Subcutaneous abdominal adipose tissue (tissue), 5 donors: ENCODE data around the gene OSTN.
"Not testable (repeated sequence)": the region's sequence is repeated elsewhere in the genome, so short reads cannot be mapped to it uniquely, and the experiment has no call there.

Experiments
- H3K27ac ChIP-seq: one replicate; pipeline ENCODE4 v1.7.0; 2013; ENCODE audit warnings: low read depth, mild to moderate bottlenecking, inconsistent platforms, low read length, moderate library complexity
- H3K27me3 ChIP-seq, 5 donors: one replicate each; pipeline ENCODE4 v1.7.0; 2013; ENCODE audit warnings: low read length in 5 of 5, inconsistent platforms in 1 of 5; ENCODE audit not compliant: control insufficient read depth in 5 of 5, insufficient read depth in 4 of 5
- H3K36me3 ChIP-seq, 5 donors: one replicate each; pipeline ENCODE4 v1.7.0; 2013; ENCODE audit warnings: low read length in 5 of 5; ENCODE audit not compliant: control insufficient read depth in 5 of 5, insufficient read depth in 5 of 5
- H3K4me1 ChIP-seq, 5 donors: one replicate each; pipeline ENCODE4 v1.7.0; 2013; ENCODE audit warnings: low read length in 5 of 5, mild to moderate bottlenecking in 3 of 5, moderate library complexity in 1 of 5; ENCODE audit not compliant: control insufficient read depth in 5 of 5, insufficient read depth in 5 of 5
- H3K4me3 ChIP-seq, 5 donors: one replicate each; pipeline ENCODE4 v1.7.0; 2013; ENCODE audit warnings: low read length in 5 of 5, low read depth in 1 of 5
- H3K9ac ChIP-seq, 5 donors: one replicate each; pipeline ENCODE4 v1.7.0; 2013; ENCODE audit warnings: low read length in 5 of 5, mild to moderate bottlenecking in 4 of 5, moderate library complexity in 3 of 5
- H3K9me3 ChIP-seq, 5 donors: one replicate each; pipeline ENCODE4 v1.7.0; 2013; ENCODE audit warnings: low read length in 5 of 5; ENCODE audit not compliant: control insufficient read depth in 5 of 5
- donor health status: healthy.
- donor health status: healthy.
- donor health status: healthy.
- donor health status: healthy.
- donor health status: healthy.

OSTN gene

DNA sequence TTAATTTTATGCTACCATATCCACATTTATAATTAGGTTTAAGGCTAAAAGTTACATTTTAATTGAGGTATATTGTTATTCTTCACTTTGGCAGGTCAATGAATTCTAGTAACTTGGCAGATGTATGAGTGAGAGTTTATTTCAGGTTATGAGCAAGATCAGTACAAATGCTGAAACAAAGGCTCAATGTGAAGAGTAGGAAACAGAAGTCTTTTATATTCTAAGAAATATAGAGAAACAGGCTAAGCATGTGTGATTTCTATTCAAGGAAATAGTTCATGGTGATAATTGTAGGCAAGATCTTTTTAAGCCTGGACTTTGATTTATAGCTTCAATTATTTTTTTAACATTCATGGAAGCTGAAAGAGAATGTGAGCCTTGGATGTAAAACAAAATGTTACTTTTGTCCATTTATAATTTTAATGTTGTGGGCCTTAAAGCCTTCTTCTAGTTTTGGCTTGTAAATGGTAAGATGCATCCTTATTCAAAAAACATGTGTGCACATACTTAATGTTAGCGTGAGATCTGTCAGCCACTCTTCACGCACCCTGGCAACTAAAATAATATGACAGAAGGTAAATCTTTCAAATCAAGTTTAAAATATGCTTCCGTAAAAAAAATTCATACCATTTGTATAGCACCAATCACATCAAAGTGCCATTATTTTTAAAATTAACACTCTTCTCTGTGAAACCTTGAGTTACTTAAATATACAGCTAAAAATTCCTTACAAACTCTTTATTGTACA is 22.8 kb upstream of the OSTN start:
- H3K9ac ChIP-seq: no peak overlapping the region
- no peaks in the 10 kb centered on the region for H3K27me3 ChIP-seq

DNA sequence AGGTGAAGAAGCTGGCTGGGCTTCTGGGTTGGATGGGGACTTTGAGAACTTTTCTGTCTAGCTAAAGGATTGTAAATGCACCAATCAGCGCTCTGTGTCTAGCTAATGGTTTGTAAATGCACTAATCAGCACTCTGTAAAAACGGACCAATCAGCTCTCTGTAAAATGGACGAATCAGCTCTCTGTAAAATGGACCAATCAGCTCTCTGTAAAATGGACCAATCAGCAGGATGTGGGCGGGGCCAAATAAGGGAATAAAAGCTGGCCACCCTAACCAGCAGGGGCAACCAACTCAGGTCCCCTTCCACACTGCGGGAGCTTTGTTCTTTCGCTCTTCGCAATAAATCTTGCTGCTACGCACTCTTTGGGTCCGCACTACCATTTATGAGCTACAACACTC is 13.7 kb upstream of the OSTN start:
- not testable (repeated sequence) for H3K36me3 ChIP-seq, H3K27me3 ChIP-seq, H3K4me1 ChIP-seq, H3K9ac ChIP-seq, H3K27ac ChIP-seq, H3K4me3 ChIP-seq
- H3K9me3 ChIP-seq: peaks cover 0 to 10% (median 4%) of the 10 kb centered on the region in 5 donors

More for the DNA sequence above, 22.8 kb upstream of the OSTN start:
- H3K4me3 ChIP-seq: no peak overlapping the region
- no peaks in the 10 kb centered on the region for H3K36me3 ChIP-seq
- H3K4me1 ChIP-seq: no peaks in the 10 kb centered on the region
- H3K9me3 ChIP-seq: no peaks in the 10 kb centered on the region
- no peak overlapping the region for H3K27ac ChIP-seq

DNA sequence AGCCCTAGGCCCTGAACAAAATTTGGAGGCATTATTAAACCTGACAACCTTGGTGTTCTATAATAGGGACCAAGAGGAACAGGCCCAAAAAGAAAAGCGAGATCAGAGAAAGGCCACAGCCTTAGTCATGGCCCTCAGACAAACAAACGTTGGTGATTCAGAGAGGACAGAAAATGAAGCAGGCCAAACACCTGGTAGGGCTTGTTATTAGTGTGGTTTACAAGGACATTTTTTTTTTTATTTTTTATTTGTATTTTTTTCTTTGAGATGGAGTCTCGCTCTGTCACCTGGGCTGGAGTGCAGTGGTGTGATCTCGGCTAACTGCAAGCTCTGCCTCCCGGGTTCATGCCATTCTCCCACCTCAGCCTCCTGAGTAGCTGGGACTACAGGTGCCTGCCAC is 10.8 kb upstream of the OSTN start:
- H3K9me3 ChIP-seq: peaks cover 0 to 10% (median 4%) of the 10 kb centered on the region in 5 donors
- not testable (repeated sequence) for H3K9ac ChIP-seq, H3K4me3 ChIP-seq, H3K27me3 ChIP-seq, H3K36me3 ChIP-seq, H3K4me1 ChIP-seq, H3K27ac ChIP-seq

DNA sequence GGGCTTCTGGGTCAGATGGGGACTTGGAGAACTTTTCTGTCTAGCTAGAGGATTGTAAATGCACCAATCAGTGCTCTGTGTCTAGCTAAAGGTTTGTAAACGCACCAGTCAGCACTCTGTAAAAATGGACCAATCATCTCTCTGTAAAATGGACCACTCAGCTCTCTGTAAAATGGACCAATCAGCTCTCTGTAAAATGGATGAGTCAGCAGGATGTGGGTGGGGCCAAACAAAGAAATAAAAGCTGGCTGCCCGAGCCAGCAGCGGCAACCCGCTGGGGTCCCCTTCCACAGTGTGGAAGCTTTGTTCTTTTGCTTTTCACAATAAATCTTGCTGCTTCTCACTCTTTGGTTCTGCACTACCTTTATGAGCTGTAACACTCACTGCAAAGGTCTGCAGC is 6.8 kb upstream of the OSTN start:
- not testable (repeated sequence) for H3K9ac ChIP-seq, H3K4me1 ChIP-seq, H3K27me3 ChIP-seq, H3K4me3 ChIP-seq, H3K9me3 ChIP-seq, H3K27ac ChIP-seq, H3K36me3 ChIP-seq

DNA sequence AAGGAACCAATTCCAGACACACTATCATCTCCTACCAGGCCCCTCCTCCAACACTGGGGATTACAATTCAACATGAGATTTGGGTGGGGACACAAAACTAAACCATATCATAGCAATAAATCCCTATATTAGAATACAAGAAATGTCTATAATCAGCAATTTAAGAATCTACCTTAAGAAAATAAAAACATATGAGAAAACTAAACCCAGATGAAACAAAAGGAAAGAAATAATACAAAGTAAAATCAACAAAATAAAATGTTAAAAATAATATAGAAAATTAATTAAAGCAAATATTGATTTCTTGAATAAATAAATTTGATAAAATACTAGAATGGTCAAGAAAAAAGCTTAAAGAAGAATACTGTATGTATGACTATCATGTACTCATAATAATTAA is 6.1 kb upstream of the OSTN start:
- Histone ChIP-seq H3K4me1 (no peaks in the 10 kb centered on the region), H3K27ac (no peak overlapping the region), H3K36me3 (no peaks in the 10 kb centered on the region), H3K27me3 (no peaks in the 10 kb centered on the region), H3K4me3 (no peak overlapping the region), H3K9me3 (no peaks in the 10 kb centered on the region), H3K9ac (no peak overlapping the region)

DNA sequence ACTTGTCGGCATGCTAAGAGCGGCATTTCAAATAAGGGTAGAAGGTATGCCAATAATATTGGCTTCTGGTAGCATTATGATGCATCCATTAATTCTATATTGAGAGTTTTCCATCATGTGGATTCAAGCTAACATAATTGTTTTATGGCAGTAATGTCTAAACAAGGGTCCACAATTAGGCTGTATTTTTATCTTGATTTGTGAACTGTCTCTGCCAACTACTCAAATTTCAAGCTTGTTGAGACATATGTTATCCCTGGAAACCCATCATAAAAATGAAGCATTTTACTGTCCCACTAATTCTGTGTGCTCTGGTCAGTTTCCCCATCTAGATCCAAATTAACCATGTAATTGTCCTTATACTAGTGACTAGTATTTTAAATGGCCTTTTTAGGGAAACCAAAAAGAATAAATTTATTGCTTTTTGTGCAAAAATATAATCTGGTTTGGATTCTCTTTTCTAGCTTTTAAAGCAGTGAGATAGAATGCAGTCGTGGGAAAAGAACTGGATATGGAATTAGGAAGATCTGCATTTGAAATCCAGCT is 1.2 kb upstream of the OSTN start:
- Histone ChIP-seq H3K4me1 (no peaks in the 10 kb centered on the region), H3K4me3 (no peak overlapping the region), H3K9me3 (no peaks in the 10 kb centered on the region), H3K9ac (no peak overlapping the region), H3K27ac (no peak overlapping the region), H3K36me3 (no peaks in the 10 kb centered on the region), H3K27me3 (no peaks in the 10 kb centered on the region)

DNA sequence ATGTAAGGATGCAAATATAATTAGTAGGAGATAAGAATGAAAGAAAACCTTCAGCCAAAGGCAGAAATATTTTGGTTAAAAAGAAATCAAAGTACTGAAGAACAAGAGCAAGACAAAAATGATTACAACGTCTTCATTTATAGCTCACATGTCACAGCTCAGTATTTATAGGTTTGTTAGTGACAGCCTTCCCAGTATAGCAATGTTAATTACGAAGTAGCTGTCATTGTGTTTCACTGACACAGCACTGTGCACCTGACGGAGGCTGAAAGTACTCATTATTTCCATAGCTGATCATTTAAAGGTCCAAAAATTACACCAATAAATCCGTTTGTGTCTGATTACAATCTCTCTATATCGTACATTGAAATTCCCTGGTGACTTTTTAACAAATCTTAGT is 561 bp upstream of the OSTN start:
- Histone ChIP-seq H3K4me3 (no peak overlapping the region), H3K27ac (no peak overlapping the region), H3K36me3 (no peaks in the 10 kb centered on the region), H3K9ac (no peak overlapping the region), H3K9me3 (no peaks in the 10 kb centered on the region), H3K4me1 (no peaks in the 10 kb centered on the region), H3K27me3 (no peaks in the 10 kb centered on the region)

DNA sequence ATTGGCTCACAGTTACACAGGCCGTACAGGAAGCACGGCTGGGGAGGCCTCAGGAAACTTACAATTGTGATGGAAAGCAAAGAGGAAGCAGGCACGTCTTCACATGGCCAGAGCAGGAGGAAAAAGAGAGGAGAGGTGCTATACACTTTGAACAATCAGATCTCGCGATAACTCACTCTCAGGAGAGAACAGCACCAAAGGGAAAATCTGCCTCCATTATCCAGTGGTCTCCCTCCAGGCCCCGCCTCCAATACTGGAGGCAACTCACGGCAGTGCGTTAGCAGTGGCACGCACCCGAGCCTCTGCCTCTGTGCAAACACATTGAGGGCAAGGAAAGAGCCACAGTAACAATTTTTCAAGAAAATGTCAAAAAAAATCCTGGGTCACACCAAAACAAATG is 11.0 kb downstream of the OSTN start:
- no peak overlapping the region for H3K9ac ChIP-seq
- H3K27me3 ChIP-seq: no peaks in the 10 kb centered on the region
- H3K27ac ChIP-seq: no peak overlapping the region
- no peaks in the 10 kb centered on the region for H3K9me3 ChIP-seq
- no peaks in the 10 kb centered on the region for H3K4me1 ChIP-seq
- H3K36me3 ChIP-seq: no peaks in the 10 kb centered on the region
- H3K4me3 ChIP-seq: no peak overlapping the region

DNA sequence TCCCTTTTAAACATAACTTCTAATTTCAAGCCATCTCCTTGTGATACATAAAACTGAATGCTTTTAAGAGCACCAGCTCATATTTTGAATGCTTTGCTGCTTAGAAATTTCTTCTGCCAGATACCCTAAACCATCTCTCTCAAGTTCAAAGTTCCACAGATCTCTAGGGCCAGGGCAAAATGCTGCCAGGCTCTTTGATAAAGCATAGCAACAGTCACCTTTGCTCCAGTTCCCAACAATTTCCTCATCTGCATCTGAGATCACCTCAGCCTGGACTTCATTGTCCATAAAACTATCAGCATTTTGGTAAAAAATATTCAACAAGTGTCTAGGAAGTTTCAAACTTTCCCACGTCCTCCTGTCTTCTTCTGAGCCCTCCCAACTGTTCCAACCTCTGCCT is 17.5 kb downstream of the OSTN start:
- H3K4me3 ChIP-seq: no peak overlapping the region
- no peaks in the 10 kb centered on the region for H3K4me1 ChIP-seq
- H3K9ac ChIP-seq: no peak overlapping the region
- H3K27ac ChIP-seq: no peak overlapping the region
- H3K9me3 ChIP-seq: no peaks in the 10 kb centered on the region
- H3K27me3 ChIP-seq: no peaks in the 10 kb centered on the region
- H3K36me3 ChIP-seq: no peaks in the 10 kb centered on the region

DNA sequence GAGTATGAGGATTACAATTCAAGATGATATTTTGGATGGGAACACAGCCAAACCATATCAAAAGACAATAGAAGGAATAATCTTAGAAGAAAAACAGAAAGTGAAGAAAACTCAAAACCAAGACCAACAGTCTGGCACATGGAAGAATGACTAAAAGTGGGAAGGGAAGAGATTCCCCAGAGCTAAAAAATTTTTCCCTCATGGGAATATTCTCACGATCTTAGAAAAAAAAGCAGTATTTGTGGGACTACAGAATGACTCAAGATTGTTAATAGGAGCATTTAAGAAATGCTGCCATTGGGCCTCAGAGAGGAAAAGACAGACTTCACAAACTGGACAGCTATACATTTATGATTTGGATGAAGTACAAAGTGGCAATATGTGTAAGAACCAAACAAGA is 18.3 kb downstream of the OSTN start:
- Histone ChIP-seq H3K27me3 (no peaks in the 10 kb centered on the region), H3K36me3 (no peaks in the 10 kb centered on the region), H3K9me3 (no peaks in the 10 kb centered on the region), H3K4me3 (no peak overlapping the region), H3K4me1 (no peaks in the 10 kb centered on the region), H3K27ac (no peak overlapping the region), H3K9ac (no peak overlapping the region)
